Thyroid gland (tissue), 4 donors: ENCODE results near the gene OSCAR.

Source experiments
- POLR2A ChIP-seq, 2 donors: fragments of 450-650 bp; IDR thresholded peaks; one replicate each; pipeline ENCODE4 v1.6.1; 2017; ENCODE audit warnings: antibody characterized with exemption in 2 of 2, mild to moderate bottlenecking in 2 of 2, moderate library complexity in 1 of 2
- TF ChIP-seq, protein P1 (sequence below), 6 experiments: fragments of 200-600 bp in 3 of 6; fragments of 450-650 bp in 3 of 6; sonication (generic) in 3 of 6; IDR thresholded peaks; one replicate each; pipeline ENCODE4 v1.5.1; 2016 to 2019; ENCODE audit warnings: antibody characterized with exemption in 6 of 6, mild to moderate bottlenecking in 2 of 6, inconsistent platforms in 1 of 6, moderate library complexity in 1 of 6

- no peak for TF ChIP-seq POLR2A (IDR thresholded peaks at IDR 0.05)
- TF ChIP-seq, protein P1, sequence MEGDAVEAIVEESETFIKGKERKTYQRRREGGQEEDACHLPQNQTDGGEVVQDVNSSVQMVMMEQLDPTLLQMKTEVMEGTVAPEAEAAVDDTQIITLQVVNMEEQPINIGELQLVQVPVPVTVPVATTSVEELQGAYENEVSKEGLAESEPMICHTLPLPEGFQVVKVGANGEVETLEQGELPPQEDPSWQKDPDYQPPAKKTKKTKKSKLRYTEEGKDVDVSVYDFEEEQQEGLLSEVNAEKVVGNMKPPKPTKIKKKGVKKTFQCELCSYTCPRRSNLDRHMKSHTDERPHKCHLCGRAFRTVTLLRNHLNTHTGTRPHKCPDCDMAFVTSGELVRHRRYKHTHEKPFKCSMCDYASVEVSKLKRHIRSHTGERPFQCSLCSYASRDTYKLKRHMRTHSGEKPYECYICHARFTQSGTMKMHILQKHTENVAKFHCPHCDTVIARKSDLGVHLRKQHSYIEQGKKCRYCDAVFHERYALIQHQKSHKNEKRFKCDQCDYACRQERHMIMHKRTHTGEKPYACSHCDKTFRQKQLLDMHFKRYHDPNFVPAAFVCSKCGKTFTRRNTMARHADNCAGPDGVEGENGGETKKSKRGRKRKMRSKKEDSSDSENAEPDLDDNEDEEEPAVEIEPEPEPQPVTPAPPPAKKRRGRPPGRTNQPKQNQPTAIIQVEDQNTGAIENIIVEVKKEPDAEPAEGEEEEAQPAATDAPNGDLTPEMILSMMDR (IDR thresholded peaks at IDR 0.05): no peak
These were observed 45.0 kb upstream of the OSCAR start for GRCh38 chr19:54145541-54146158.
